ENCODE data around the gene C1QTNF6.
"Not testable (repeated sequence)": the region's sequence is repeated elsewhere in the genome, so short reads cannot be mapped to it uniquely, and the experiment has no call there.

Gene C1QTNF6

DNA sequence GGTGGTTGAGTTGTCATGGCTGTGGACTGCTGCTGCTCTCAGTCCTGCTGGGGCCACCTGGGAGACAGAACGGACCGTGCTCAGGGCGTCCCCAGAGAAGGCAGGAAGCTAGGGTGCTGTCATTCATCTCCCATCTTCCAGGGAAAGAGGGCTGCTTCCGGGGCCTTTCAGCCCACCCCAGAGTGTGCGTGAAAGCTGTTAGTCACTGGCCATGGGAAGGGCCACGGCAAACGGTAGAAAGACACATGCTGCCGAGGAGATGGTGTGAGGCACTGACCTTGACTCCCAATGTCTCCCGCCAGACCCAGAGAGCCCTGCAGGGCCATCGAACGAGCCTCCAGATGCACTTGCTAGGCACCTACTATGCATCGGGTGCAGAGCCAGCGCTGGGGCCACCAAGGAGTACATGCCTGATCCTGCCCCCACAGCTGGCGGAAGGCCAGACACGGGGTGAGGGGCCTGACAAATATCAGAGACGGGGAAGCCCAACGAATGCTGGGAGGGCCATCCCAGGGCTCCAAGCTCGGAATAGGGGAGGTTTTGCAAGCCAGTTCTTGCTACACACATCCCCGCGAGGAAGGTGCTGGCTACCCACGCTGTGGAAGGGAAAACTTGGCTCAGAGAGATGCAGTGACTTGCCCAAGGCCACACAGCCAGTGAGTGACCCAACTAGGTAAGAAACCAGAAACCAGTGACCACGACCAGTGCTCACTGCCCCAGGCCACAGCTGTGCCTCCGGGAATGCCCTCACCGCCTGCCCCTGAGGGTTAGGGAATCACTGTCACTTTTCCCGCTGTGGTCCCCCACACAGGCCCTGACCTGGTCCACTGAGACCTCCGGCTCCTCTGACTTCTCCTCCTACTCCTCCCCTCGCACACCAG, 45.9 kb upstream of the C1QTNF6 start:
- no peaks in the 10 kb centered on the region for H3K4me1 ChIP-seq (ENCODE audit: control insufficient read depth, insufficient read depth, low read length)
- ChIA-PET CTCF (interaction anchor here (0.6 to 1.3 kb wide), 2 partner anchors 35 to 1386 kb away, joined by 3 to 4 read pairs; no protein-coding TSS in a partner anchor), POLR2A (no interaction called here)
- H3K27ac ChIP-seq (ENCODE audit: extremely low read depth, low read depth, low read length), result no peak overlapping the region
- no peaks in the 10 kb centered on the region for H3K9me3 ChIP-seq (ENCODE audit: control insufficient read depth, insufficient read depth, low read depth, low read length)
- TF ChIP-seq ZBTB8A (tag by site-specific recombination; IDR thresholded peaks at IDR 0.05) (0 out of 2 replicates have a peak, but pooled peaks have one; percentile 20), ZNF555 (tag by site-specific recombination; conservative IDR thresholded peaks at IDR 0.05) (no peak)
- H3K36me3 ChIP-seq (ENCODE audit: control insufficient read depth in 2 of 2, insufficient read depth in 1 of 2, low read length in 2 of 2), result no peaks in the 10 kb centered on the region
- no peak overlapping the region for H3K4me3 ChIP-seq (ENCODE audit: low read depth, low read length)

DNA sequence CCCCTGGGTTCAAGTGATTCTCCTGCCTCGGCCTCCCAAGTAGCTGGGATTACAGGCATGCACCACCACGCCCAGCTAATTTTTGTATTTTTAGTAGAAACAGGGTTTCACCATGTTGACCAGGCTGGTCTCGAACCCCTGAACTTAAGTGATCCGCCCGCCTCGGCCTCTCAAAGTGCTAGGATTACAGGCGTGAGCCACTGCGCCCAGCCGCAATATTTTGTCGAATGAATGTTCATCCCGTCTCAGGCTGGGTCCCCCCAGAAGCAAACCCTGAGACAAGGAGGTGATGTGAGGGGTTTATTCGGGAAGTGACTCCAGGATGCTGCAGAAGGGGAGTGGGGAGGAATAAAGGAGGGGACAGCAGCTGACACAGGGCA, 45.3 kb upstream of the C1QTNF6 start:
- H3K27ac ChIP-seq (ENCODE audit: extremely low read depth, low read depth, low read length); H3K4me3 ChIP-seq (ENCODE audit: low read depth, low read length); POLR2A ChIA-PET; H3K36me3 ChIP-seq (ENCODE audit: control insufficient read depth in 2 of 2, insufficient read depth in 1 of 2, low read length in 2 of 2); H3K9me3 ChIP-seq (ENCODE audit: control insufficient read depth, insufficient read depth, low read depth, low read length); H3K4me1 ChIP-seq (ENCODE audit: control insufficient read depth, insufficient read depth, low read length): not testable (repeated sequence)
- CTCF ChIA-PET, result interaction anchor here (0.6 to 1.3 kb wide), 2 partner anchors 34 to 1385 kb away, joined by 3 to 4 read pairs; no protein-coding TSS in a partner anchor

DNA sequence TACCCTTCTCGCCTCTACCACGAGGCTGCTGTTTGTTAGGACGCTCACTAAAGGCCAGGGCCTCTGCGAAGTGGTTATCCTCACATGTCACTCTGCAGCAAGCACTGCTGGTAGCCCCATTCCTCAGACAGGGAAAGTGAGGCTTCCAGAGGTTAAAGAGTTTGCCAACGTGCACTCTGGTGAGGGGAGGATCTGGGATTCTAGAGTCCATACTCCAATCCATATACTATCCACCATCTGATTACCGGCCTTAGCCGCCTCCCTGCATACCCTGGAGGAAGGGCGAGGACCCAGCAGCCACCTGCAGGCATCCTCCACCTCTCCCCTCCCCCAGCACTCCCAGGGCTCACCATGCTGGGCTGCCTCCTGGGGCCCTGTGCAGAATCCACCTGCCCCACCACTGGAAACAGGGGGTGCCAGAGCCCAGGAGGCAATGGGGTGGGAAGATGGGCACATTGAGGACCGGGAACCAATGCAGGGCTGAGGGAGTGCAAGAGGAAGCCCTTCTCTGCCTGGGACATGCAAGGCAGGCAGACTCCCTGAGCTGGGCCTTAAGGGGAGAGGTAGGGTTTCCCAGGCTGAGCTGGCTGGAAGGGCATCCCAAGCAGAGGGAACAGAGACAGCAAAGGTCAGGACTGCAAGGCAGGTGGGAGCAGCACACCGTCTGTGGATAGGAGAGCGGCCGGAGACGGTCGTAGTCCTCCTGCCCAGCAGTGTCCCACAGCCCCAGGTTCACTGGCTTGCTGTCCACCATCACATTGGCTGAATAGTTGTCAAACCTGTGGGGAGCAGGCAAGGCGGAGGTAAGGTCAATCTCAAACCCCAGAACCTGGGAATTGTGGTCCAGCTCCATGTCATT, 44.3 kb upstream of the C1QTNF6 start:
- ChIA-PET CTCF (interaction anchor here (0.6 to 1.3 kb wide), 3 partner anchors 27 to 33 kb away, joined by 3 to 4 read pairs (median 3); no protein-coding TSS in a partner anchor), POLR2A (no interaction called here)
- no peaks in the 10 kb centered on the region for H3K36me3 ChIP-seq (ENCODE audit: control insufficient read depth in 2 of 2, insufficient read depth in 1 of 2, low read length in 2 of 2)
- no peaks in the 10 kb centered on the region for H3K4me1 ChIP-seq (ENCODE audit: control insufficient read depth, insufficient read depth, low read length)
- no peak overlapping the region for H3K27ac ChIP-seq (ENCODE audit: extremely low read depth, low read depth, low read length)
- no peak for TF ChIP-seq ZNF169 (tag by site-specific recombination; IDR thresholded peaks at IDR 0.05)
- TF ChIP-seq, protein P1, sequence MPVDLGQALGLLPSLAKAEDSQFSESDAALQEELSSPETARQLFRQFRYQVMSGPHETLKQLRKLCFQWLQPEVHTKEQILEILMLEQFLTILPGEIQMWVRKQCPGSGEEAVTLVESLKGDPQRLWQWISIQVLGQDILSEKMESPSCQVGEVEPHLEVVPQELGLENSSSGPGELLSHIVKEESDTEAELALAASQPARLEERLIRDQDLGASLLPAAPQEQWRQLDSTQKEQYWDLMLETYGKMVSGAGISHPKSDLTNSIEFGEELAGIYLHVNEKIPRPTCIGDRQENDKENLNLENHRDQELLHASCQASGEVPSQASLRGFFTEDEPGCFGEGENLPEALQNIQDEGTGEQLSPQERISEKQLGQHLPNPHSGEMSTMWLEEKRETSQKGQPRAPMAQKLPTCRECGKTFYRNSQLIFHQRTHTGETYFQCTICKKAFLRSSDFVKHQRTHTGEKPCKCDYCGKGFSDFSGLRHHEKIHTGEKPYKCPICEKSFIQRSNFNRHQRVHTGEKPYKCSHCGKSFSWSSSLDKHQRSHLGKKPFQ (tag by site-specific recombination; IDR thresholded peaks at IDR 0.05), result no peak
- no peak for TF ChIP-seq ZNF10 (tag by site-specific recombination; IDR thresholded peaks at IDR 0.05)
- no peak for TF ChIP-seq OSR2 (tag by site-specific recombination; IDR thresholded peaks at IDR 0.05)
- no peak for TF ChIP-seq ZNF677 (tag by site-specific recombination; IDR thresholded peaks at IDR 0.05)
- no peak for TF ChIP-seq ZNF785 (tag by site-specific recombination; IDR thresholded peaks at IDR 0.05)
- TF ChIP-seq ZIC2 (tag by site-specific recombination; IDR thresholded peaks at IDR 0.05), result peak; percentile 42
- no peak for TF ChIP-seq FEZF1 (tag by site-specific recombination; IDR thresholded peaks at IDR 0.05)
- 0 out of 2 replicates have a peak, but pooled peaks have one; percentile 28 for TF ChIP-seq GLIS1 (tag by site-specific recombination; IDR thresholded peaks at IDR 0.05)
- TF ChIP-seq YY1 (tag by site-specific recombination; IDR thresholded peaks at IDR 0.05), result no peak
- TF ChIP-seq, protein P2, sequence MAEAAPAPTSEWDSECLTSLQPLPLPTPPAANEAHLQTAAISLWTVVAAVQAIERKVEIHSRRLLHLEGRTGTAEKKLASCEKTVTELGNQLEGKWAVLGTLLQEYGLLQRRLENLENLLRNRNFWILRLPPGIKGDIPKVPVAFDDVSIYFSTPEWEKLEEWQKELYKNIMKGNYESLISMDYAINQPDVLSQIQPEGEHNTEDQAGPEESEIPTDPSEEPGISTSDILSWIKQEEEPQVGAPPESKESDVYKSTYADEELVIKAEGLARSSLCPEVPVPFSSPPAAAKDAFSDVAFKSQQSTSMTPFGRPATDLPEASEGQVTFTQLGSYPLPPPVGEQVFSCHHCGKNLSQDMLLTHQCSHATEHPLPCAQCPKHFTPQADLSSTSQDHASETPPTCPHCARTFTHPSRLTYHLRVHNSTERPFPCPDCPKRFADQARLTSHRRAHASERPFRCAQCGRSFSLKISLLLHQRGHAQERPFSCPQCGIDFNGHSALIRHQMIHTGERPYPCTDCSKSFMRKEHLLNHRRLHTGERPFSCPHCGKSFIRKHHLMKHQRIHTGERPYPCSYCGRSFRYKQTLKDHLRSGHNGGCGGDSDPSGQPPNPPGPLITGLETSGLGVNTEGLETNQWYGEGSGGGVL (tag by site-specific recombination; IDR thresholded peaks at IDR 0.05), result no peak
- no peak overlapping the region for H3K4me3 ChIP-seq (ENCODE audit: low read depth, low read length)
- no peaks in the 10 kb centered on the region for H3K9me3 ChIP-seq (ENCODE audit: control insufficient read depth, insufficient read depth, low read depth, low read length)
